ENCODE data around the gene CRIM1. TPM values are rescaled to one million over a fixed set of nuclear protein-coding genes. Genes with fewer than 3 reads are reported as not detected.

CRIM1 gene
- total and polyA plus RNA-seq, 2 of the 8 experiments (the other 6 are each of a cell fraction or from before 2014, with no cell fraction given) = 9.4 to 28.4 TPM

DNA sequence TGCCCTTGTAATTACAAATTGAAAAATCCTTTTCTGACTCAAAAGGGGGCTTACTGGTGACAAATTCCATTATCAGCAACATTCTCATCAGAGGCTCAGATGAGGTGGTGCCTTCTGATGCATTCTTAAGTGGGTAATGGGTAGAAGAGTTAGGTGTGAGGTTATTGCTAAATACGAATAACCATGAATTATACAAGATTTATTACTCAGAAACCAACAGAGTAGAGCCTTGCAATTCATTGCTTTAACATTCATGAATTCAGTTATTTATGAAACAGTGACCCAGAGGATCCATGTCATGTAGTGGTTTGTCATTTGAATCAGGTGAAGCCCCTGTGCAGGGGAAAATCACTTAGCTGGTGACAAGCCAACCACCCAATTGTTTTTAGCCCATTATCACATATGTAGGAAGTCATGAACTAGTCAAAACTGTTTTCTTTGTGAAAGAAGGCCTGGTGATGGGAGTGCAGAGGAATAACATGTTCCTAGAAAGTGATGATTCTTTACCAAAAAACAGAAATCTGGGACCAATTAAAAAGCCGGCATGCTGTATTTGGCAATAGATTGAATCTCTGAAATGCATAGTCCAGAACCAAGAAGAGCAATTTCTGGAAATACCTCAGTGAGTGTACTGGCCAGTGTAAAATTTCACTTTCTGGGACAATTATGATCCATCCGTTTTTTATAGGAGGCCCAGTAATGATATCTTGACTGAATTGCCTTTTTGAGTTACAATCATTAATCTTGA is 70.2 kb downstream of the CRIM1 start:
- Histone ChIP-seq H4K5ac (ENCODE audit: insufficient read length, low read depth, low read length) (no peak overlapping the region), H3K27ac (ENCODE audit: low read depth, low read length) (no peak overlapping the region), H3K23me2 (ENCODE audit: low read depth, low read length) (no peaks in the 10 kb centered on the region), H4K91ac (replicated peaks; ENCODE audit: insufficient read length, low read length) (no peak overlapping the region), H2AK5ac (ENCODE audit: low read depth, low read length) (no peak overlapping the region), H3K9ac (replicated peaks in 1 of 4; ENCODE audit: extremely low read depth in 1 of 4, low read depth in 3 of 4, low read length in 3 of 4) (no peak overlapping the region), H2AFZ (ENCODE audit: low read length) (no peak overlapping the region), H2BK20ac (ENCODE audit: low read length) (no peak overlapping the region), H3K4me3 (ENCODE audit: extremely low read depth in 1 of 4, insufficient read depth in 2 of 4, low read depth in 3 of 4, low read length in 4 of 4) (no peak overlapping the region), H2BK12ac (ENCODE audit: low read depth, low read length) (no peak overlapping the region), H3K4ac (replicated peaks; ENCODE audit: insufficient read length, low read depth, low read length) (no peak overlapping the region), H2BK5ac (ENCODE audit: low read depth, low read length) (no peak overlapping the region), H4K8ac (ENCODE audit: extremely low read depth, insufficient read depth, low read length) (no peak overlapping the region), H3K4me2 (ENCODE audit: insufficient read depth in 1 of 2, low read depth in 2 of 2, low read length in 2 of 2) (no peak overlapping the region), H2BK15ac (ENCODE audit: low read length) (no peak overlapping the region), H3K18ac (ENCODE audit: extremely low read depth, low read length) (no peak overlapping the region), H4K20me1 (replicated peaks in 1 of 2; ENCODE audit: control insufficient read depth in 1 of 2, insufficient read depth in 2 of 2, low read length in 2 of 2) (peaks cover 1 to 2% of the 10 kb centered on the region in 2 experiments), H3K27me3 (replicated peaks in 1 of 4; ENCODE audit: control insufficient read depth in 3 of 4, extremely low read depth in 1 of 4, insufficient read depth in 3 of 4, low read length in 3 of 4) (no peaks in the 10 kb centered on the region), H3K36me3 (ENCODE audit: control insufficient read depth in 2 of 4, insufficient read depth in 4 of 4, low read length in 3 of 4) (no peaks in the 10 kb centered on the region; a peak in 2 of 8 replicates), H3K56ac (replicated peaks; ENCODE audit: insufficient read length, low read depth, low read length) (no peak overlapping the region), H3K4me1 (replicated peaks in 1 of 4; ENCODE audit: control insufficient read depth in 3 of 4, insufficient read depth in 4 of 4, low read length in 3 of 4) (peaks cover under 1 to 18% (median 6%) of the 10 kb centered on the region in 4 experiments; a peak in 5 of 7 replicates), H3K14ac (ENCODE audit: insufficient read length) (no peak overlapping the region), H3K9me3 (ENCODE audit: insufficient read depth in 2 of 2, low read depth in 1 of 2, low read length in 1 of 2) (no peaks in the 10 kb centered on the region), H3K79me2 (ENCODE audit: control insufficient read depth in 1 of 2, insufficient read depth in 2 of 2, low read length in 2 of 2) (peaks cover 3 to 94% of the 10 kb centered on the region in 2 experiments; a peak in 3 of 4 replicates), H3K23ac (ENCODE audit: insufficient read length) (no peak overlapping the region), H2BK120ac (replicated peaks; ENCODE audit: low read depth, low read length) (no peak overlapping the region), H3K79me1 (ENCODE audit: low read depth, low read length) (peaks cover 4% of the 10 kb centered on the region; the same call in 1 of the 2 replicates)
- POLR2A ChIA-PET (ENCODE audit: partially characterized antibody) = no interaction called here
- CTCF ChIA-PET (ENCODE audit: partially characterized antibody) = interaction anchor here (0.6 to 2.1 kb wide), 3 partner anchors 7 to 36 kb away, joined by 3 to 6 read pairs (median 3); no protein-coding TSS in a partner anchor
- WGBS, 2 experiments (ENCODE audit: extremely low coverage in 1 of 2, insufficient coverage in 1 of 2, insufficient read length in 1 of 2, insufficient replicate concordance in 2 of 2, low coverage in 1 of 2, low lambda C conversion rate in 2 of 2, missing lambda C conversion rate in 1 of 2) = 100% methylated on average over 3 of the region's 3 CpGs; no CpG with 5 or more reads in 1 of the 2 experiments
- DNase-seq (ENCODE audit: low read depth in 1 of 2, low spot score in 2 of 2) = no peak
- TF ChIP-seq, protein P1, sequence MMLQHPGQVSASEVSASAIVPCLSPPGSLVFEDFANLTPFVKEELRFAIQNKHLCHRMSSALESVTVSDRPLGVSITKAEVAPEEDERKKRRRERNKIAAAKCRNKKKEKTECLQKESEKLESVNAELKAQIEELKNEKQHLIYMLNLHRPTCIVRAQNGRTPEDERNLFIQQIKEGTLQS (IDR thresholded peaks at IDR 0.05; ENCODE audit: insufficient read depth, low read depth, low read length) = no peak
- FAIRE-seq = no peak
